ENCODE measurements around the gene POTEI.
"Not testable (repeated sequence)": the region's sequence is repeated elsewhere in the genome, so short reads cannot be mapped to it uniquely, and the experiment has no call there.

POTEI gene

GRCh38 chr2:130509228-130509627 is at the start of gene POTEI:
POTEI (minus strand) TSS chr2:130509328; CDS start chr2:130509235, 93 bp downstream.
- not testable (repeated sequence) for DNase-seq

GRCh38 chr2:130556441-130556840 is 47.3 kb upstream of the POTEI start:
- DNase-seq: not testable (repeated sequence)

GRCh38 chr2:130554178-130554577 is 45.0 kb upstream of the POTEI start:
- DNase-seq: not testable (repeated sequence)

GRCh38 chr2:130549475-130549874 is 40.3 kb upstream of the POTEI start:
- not testable (repeated sequence) for DNase-seq

GRCh38 chr2:130548418-130548817 is 39.3 kb upstream of the POTEI start:
- not testable (repeated sequence) for DNase-seq

- not testable (repeated sequence) for DNase-seq
These were observed 35.9 kb upstream of the POTEI start for GRCh38 chr2:130544978-130545377.

- DNase-seq: not testable (repeated sequence)
These were observed 34.8 kb upstream of the POTEI start for GRCh38 chr2:130543785-130544528.

GRCh38 chr2:130542789-130543188 is 33.7 kb upstream of the POTEI start:
- DNase-seq: not testable (repeated sequence)

GRCh38 chr2:130538271-130538670 is 29.1 kb upstream of the POTEI start:
- DNase-seq: not testable (repeated sequence)

GRCh38 chr2:130536654-130537053 is 27.5 kb upstream of the POTEI start:
- not testable (repeated sequence) for DNase-seq

- not testable (repeated sequence) for DNase-seq
These were observed 22.5 kb upstream of the POTEI start for GRCh38 chr2:130531672-130532071.

- not testable (repeated sequence) for DNase-seq
These were observed 22.1 kb upstream of the POTEI start for GRCh38 chr2:130531225-130531624.

GRCh38 chr2:130530212-130530611 is 21.1 kb upstream of the POTEI start:
- DNase-seq: not testable (repeated sequence)

GRCh38 chr2:130529545-130529944 is 20.4 kb upstream of the POTEI start:
- DNase-seq: not testable (repeated sequence)

GRCh38 chr2:130527365-130527967 is 18.3 kb upstream of the POTEI start:
- DNase-seq: not testable (repeated sequence)

GRCh38 chr2:130522390-130522789 is 13.3 kb upstream of the POTEI start:
- DNase-seq: not testable (repeated sequence)

GRCh38 chr2:130520992-130521391 is 11.9 kb upstream of the POTEI start, which contains the start of gene CFC1B:
CFC1B (plus strand) TSS chr2:130521222; CDS start chr2:130521485, 263 bp downstream.
- DNase-seq: not testable (repeated sequence)

- not testable (repeated sequence) for DNase-seq
These were observed 9.5 kb upstream of the POTEI start for GRCh38 chr2:130518516-130519106.

- DNase-seq: not testable (repeated sequence)
These were observed 2.8 kb upstream of the POTEI start for GRCh38 chr2:130511747-130512451.

GRCh38 chr2:130510807-130511746 is 1.9 kb upstream of the POTEI start:
- DNase-seq: not testable (repeated sequence)

GRCh38 chr2:130491073-130491472 is 18.1 kb downstream of the POTEI start:
- DNase-seq: not testable (repeated sequence)

GRCh38 chr2:130455413-130455812 is 53.7 kb downstream of the POTEI start:
- not testable (repeated sequence) for DNase-seq

Data from SW 1271 (cell line).